Upper lobe of right lung (tissue), 1 donor: Measurements from ENCODE around the gene PRUNE2. TPM values are rescaled to one million over a fixed set of nuclear protein-coding genes. Genes with fewer than 3 reads are reported as not detected.

Source experiments
- ATAC-seq: fragments of 200-7000 bp; cut with Tn5 transposase; one replicate; pipeline ENCODE4 v1.9.1; 2020; ENCODE audit warnings: mild to moderate bottlenecking, moderate library complexity
- DNase-seq: peaks from one replicate; pipeline ENCODE4 v3.0.0-alpha.2; 2020
- H3K27ac ChIP-seq: fragments of 200-600 bp; one replicate; pipeline ENCODE4 v1.8.0; 2022
- H3K27me3 ChIP-seq: fragments of 200-600 bp; one replicate; pipeline ENCODE4 v1.8.0; 2022; ENCODE audit warnings: mild to moderate bottlenecking
- H3K36me3 ChIP-seq: fragments of 200-600 bp; one replicate; pipeline ENCODE4 v1.8.0; 2022
- H3K4me1 ChIP-seq: fragments of 200-600 bp; one replicate; pipeline ENCODE4 v1.8.0; 2022
- H3K4me3 ChIP-seq: fragments of 200-600 bp; one replicate; pipeline ENCODE4 v1.8.0; 2022; ENCODE audit warnings: mild to moderate bottlenecking
- H3K9me3 ChIP-seq: fragments of 200-600 bp; one replicate; pipeline ENCODE4 v1.8.0; 2022
- intact Hi-C: fragments of 100-400 bp; cut with DNase I; formaldehyde crosslinking; loops from one replicate; pipeline ENCODE4 v1.11.0; 2022
- total RNA-seq: library from RNA; stranded (reverse); fragmentation: NEBNext Ultra II Directional; extraction: Animal tissue kit (Norgen Biotek cat#: 25700); gene quantifications from one replicate; pipeline ENCODE4 v1.2.1, GENCODE V29; 2021
- TF ChIP-seq, protein P1 (sequence below): fragments of 200-600 bp; IDR thresholded peaks from one replicate; pipeline ENCODE4 v1.8.0; 2022; ENCODE audit warnings: antibody characterized with exemption
- donor health status: DM: no; HTN: yes; CAD: no; lungs with severe emphysema.

The PRUNE2 gene
- total RNA-seq, 1 donor from 2014 or later, result 7.4 TPM

DNA sequence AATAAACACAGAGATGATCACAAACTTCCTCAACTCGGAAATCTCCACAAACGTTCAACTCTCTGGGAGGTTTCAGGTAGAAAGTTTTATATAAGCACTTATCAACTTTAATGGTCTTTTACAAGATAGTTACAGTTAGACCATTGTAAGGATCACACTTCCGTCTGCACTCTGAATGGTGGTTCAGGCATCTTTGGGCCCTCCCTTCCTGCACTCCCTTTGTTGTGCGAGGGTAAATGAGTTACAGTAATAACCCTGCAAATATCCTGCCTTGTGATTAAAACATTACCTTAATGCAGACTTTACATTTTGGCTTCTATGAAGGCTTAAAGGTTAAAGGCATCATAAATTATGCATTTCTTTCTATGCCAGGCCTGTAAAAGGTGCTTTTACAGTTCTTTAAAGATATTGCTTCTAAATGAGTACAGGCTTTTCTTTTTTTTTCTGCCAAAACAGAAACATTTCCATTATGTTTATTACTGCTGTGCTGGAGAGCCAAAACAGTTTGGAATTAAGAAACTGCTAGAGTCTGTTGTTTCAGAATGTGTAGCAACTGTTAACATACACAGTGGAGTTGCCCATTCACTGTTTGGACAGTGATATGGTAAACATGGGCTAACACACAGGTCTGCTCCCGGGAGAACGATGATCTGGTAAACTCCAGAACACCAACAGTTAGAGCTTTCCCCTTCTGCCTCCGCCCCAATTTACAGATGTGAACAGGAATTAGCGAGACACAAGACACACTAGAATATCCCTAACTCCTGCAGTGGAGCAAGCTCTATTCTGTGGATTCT is 1.1 kb downstream of the PRUNE2 start:
- peaks cover 15% of the 10 kb centered on the region for H3K27me3 ChIP-seq
- DNase-seq (no peak), ATAC-seq (no peak)
- H3K36me3 ChIP-seq, result no peaks in the 10 kb centered on the region
- intact Hi-C loops, result no loop called here
- no peak overlapping the region for H3K27ac ChIP-seq
- H3K4me3 ChIP-seq, result peak overlapping the region; percentile 38
- no peaks in the 10 kb centered on the region for H3K9me3 ChIP-seq
- peaks cover 10% of the 10 kb centered on the region for H3K4me1 ChIP-seq
- TF ChIP-seq, protein P1, sequence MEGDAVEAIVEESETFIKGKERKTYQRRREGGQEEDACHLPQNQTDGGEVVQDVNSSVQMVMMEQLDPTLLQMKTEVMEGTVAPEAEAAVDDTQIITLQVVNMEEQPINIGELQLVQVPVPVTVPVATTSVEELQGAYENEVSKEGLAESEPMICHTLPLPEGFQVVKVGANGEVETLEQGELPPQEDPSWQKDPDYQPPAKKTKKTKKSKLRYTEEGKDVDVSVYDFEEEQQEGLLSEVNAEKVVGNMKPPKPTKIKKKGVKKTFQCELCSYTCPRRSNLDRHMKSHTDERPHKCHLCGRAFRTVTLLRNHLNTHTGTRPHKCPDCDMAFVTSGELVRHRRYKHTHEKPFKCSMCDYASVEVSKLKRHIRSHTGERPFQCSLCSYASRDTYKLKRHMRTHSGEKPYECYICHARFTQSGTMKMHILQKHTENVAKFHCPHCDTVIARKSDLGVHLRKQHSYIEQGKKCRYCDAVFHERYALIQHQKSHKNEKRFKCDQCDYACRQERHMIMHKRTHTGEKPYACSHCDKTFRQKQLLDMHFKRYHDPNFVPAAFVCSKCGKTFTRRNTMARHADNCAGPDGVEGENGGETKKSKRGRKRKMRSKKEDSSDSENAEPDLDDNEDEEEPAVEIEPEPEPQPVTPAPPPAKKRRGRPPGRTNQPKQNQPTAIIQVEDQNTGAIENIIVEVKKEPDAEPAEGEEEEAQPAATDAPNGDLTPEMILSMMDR, result no peak

DNA sequence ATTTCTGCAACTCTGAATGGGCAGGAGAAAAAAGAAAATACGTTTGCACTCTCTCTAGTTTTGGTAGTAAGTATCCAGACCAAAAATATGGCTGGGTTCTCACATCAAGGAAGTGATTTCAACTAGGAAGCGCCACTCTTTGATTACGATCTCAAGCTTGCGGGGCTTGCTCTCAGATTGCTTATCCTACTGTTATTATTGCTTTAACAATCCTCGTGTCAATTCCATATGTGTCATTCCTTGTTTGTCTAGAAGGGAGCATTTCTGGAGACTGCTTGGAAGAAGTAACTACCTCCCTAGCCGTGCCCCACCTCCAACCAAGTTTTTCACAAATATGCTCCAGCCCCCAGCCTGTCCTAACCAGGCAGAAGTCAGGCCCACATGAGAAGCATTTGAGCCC is 3.5 kb downstream of the PRUNE2 start:
- ATAC-seq, result no peak
- Histone ChIP-seq H3K27me3 (peaks cover 15% of the 10 kb centered on the region), H3K4me3 (no peak overlapping the region), H3K36me3 (no peaks in the 10 kb centered on the region), H3K9me3 (no peaks in the 10 kb centered on the region), H3K4me1 (peaks cover 10% of the 10 kb centered on the region), H3K27ac (no peak overlapping the region)
- intact Hi-C loops, result no loop called here
- no peak for DNase-seq
- TF ChIP-seq, protein P1, result no peak

DNA sequence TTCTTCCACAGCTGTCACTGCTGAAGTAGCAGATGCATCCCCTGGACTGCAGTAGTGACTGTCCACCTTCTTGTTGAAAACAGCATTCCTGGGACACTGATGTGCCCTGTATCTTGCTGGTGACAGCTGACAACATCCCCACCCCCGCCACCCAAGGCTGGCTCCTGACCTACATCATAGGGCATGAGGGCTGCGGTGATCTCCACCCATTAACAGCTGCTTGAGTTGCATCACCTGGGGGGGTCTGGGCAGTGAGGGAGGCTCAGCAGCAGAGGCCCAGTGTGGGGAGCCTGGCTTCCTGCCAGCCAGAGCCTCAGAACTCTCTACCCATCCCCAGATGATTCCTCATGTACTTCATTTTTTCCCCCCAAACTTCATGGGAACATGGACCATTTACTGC is 4.1 kb downstream of the PRUNE2 start:
- H3K9me3 ChIP-seq, result no peaks in the 10 kb centered on the region
- no peak for DNase-seq
- no peak for ATAC-seq
- TF ChIP-seq, protein P1, result no peak
- peaks cover 13% of the 10 kb centered on the region for H3K27me3 ChIP-seq
- no peak overlapping the region for H3K4me3 ChIP-seq
- H3K36me3 ChIP-seq, result no peaks in the 10 kb centered on the region
- intact Hi-C loops, result no loop called here
- peaks cover 10% of the 10 kb centered on the region for H3K4me1 ChIP-seq
- no peak overlapping the region for H3K27ac ChIP-seq

DNA sequence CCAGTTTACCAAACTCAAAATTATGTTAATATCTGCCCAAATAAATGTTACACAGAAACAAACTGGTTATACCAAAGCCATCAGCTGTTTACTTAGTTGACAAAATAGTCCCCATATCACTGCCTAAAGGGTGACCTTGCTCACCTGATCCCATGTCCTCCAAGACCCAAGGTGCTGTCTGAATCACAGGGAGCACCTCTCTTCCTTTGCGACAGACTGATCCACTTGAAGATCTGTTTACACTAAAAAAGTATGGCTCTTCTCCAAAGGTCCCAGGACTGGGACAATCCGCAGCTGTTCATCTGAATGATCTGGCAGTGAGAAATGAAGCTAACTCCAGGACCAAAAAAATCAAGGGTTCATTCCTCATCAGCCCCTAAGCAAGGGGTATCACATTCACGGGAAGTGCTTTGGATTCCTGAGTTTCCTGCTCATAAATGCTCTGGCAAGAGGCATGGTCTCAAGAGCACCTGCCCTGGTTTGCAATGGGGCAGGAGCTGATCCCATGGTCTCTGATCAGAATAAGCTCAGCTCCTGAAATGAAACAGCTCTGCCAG is 5.0 kb downstream of the PRUNE2 start:
- H3K27ac ChIP-seq, result no peak overlapping the region
- H3K4me3 ChIP-seq, result no peak overlapping the region
- no peaks in the 10 kb centered on the region for H3K36me3 ChIP-seq
- DNase-seq (no peak), ATAC-seq (no peak)
- H3K27me3 ChIP-seq, result peaks cover 12% of the 10 kb centered on the region
- H3K9me3 ChIP-seq, result no peaks in the 10 kb centered on the region
- peaks cover 10% of the 10 kb centered on the region for H3K4me1 ChIP-seq
- TF ChIP-seq, protein P1, result no peak
- intact Hi-C loops, result no loop called here

DNA sequence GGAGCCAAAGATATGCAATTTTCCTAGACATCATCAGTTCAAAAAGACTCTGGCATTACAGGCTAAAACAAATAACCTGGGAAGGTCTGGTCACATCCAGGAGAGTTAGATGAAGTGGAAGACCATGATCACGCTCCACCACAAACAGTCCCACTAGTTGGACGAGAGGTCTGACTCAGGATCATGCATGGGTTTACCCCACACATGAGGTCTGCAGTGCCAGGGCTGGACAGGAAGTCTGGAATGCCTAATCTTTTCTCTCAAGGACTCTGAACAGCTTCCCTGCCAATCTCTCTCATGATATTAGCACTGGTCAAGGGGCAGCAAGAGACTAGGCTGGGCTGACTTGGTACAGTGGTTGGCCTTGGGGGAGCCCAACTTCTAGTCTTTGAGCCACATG is 7.1 kb downstream of the PRUNE2 start:
- Histone ChIP-seq H3K27me3 (peaks cover 8% of the 10 kb centered on the region), H3K4me1 (no peaks in the 10 kb centered on the region), H3K27ac (no peak overlapping the region), H3K9me3 (no peaks in the 10 kb centered on the region), H3K4me3 (no peak overlapping the region), H3K36me3 (no peaks in the 10 kb centered on the region)
- intact Hi-C loops, result no loop called here
- no peak for DNase-seq
- TF ChIP-seq, protein P1, result no peak
- no peak for ATAC-seq
